Nephron progenitor cell (in vitro differentiated cells): ENCODE measurements around the gene CRIP2.
A peak's percentile ranks its signal among the peaks of the same experiment; 100 is the strongest.

ENCODE experiments used
- DNase-seq: peaks from one replicate; pipeline ENCODE4 v3.0.0; 2021
- H3K27ac Mint-ChIP-seq: 2 replicates; pipeline ENCODE4 v1.8.0; 2021; ENCODE audit warnings: mild to moderate bottlenecking, moderate library complexity, mixed read lengths
- H3K27me3 Mint-ChIP-seq: 2 replicates; pipeline ENCODE4 v1.8.0; 2021; ENCODE audit warnings: mild to moderate bottlenecking, low read depth, mixed read lengths; ENCODE audit not compliant: poor library complexity
- H3K36me3 Mint-ChIP-seq: 2 replicates; pipeline ENCODE4 v1.8.0; 2021; ENCODE audit warnings: low read depth, mixed read lengths
- H3K4me1 Mint-ChIP-seq: 2 replicates; pipeline ENCODE4 v1.8.0; 2021; ENCODE audit warnings: mixed read lengths
- H3K4me3 Mint-ChIP-seq: 2 replicates; pipeline ENCODE4 v1.8.0; 2021; ENCODE audit warnings: mild to moderate bottlenecking, moderate library complexity, mixed read lengths
- H3K9me3 Mint-ChIP-seq: 2 replicates; pipeline ENCODE4 v1.8.0; 2021; ENCODE audit warnings: mild to moderate bottlenecking, moderate library complexity, mixed read lengths
- TF ChIP-seq, protein P1 (sequence below): fragments of 200-600 bp; sonication (generic); IDR thresholded peaks from 2 replicates; pipeline ENCODE4 v1.5.0; 2021; ENCODE audit warnings: antibody characterized with exemption

Gene CRIP2

DNA sequence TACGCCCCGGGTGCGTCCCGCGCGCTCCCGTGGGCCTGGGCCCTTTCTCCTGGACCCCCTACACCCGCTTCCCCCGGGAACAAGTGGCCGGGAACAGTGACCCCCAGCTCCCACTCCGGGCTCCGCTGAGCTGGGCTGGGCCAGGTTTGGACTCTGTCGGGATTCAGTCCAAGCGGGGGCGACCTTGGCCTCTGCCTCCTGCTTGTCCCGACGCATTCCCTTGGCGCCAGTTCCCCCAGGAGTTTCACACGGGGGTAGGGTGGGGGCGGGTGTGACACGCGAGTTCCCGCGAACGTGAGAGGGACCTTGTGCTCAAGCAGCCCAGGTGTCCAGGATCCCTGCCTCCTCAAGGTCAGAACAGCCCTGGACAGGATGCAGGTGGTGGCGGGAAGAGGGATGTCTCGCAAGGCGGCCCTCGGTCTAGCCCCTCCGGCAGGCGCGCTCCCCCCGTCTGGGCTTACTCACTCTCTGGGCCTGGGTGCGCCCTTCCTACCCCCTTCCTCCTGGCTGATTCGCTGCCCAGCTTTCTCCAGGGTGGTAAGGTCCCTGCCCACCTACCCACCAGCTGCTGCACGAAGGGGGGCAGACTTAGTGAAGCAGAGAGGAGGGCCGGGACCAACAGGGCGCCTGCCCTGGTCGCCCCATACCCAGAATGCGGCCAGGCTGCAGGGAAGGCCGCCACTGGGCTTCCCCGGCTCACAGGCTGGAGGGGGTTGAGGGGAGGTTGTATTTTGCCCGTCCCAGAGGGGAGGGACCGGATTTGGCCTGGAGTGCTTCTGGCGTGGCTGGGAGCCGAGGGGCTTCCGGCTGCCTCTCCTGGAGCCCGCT is 862 bp downstream of the CRIP2 start:
- peak; percentile 30 for DNase-seq
- TF ChIP-seq, protein P1, sequence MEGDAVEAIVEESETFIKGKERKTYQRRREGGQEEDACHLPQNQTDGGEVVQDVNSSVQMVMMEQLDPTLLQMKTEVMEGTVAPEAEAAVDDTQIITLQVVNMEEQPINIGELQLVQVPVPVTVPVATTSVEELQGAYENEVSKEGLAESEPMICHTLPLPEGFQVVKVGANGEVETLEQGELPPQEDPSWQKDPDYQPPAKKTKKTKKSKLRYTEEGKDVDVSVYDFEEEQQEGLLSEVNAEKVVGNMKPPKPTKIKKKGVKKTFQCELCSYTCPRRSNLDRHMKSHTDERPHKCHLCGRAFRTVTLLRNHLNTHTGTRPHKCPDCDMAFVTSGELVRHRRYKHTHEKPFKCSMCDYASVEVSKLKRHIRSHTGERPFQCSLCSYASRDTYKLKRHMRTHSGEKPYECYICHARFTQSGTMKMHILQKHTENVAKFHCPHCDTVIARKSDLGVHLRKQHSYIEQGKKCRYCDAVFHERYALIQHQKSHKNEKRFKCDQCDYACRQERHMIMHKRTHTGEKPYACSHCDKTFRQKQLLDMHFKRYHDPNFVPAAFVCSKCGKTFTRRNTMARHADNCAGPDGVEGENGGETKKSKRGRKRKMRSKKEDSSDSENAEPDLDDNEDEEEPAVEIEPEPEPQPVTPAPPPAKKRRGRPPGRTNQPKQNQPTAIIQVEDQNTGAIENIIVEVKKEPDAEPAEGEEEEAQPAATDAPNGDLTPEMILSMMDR, result no peak
- Mint-ChIP-seq H3K4me3 (peak overlapping the region; percentile 70), H3K9me3 (peaks cover 3% of the 10 kb centered on the region), H3K36me3 (no peaks in the 10 kb centered on the region), H3K27me3 (peaks cover 36% of the 10 kb centered on the region), H3K27ac (no peak overlapping the region), H3K4me1 (peaks cover 11% of the 10 kb centered on the region)

DNA sequence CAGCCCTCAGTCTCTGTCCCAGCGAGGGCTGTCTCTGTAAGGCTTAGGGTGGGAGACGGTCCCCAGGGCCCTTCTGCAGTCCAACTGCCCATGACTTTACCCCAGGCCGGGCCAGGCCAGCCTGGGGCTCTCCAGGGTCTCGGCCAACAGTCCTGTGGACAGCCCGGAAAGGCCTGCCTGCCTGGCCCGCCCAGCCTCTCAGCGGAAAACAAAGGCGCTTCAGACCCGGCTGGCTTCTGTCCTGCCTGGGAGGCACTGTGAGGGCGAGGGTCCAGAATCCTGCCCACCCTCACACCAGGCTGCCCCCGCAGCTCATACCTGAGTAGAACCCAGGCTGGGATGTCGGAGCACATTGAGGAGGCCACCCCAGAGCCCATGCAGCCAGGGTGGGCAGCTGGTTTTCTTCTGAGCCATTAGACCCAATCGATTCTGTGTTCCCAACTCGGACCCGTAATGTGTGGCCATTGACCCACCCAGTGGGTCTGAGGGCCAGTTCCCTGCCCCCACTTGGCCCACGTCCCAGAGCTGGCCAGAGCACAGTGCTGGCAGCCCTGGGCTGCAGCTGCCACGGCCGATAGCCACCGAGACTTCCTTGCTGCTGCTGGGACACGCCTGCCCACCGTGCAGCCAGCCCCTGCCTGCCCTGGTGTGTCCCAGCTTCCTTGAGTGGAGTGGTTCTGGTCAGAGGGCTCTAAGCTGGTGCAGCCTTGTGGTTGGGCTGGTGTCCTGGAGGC is 1.6 kb downstream of the CRIP2 start:
- Mint-ChIP-seq H3K27me3 (peaks cover 44% of the 10 kb centered on the region), H3K36me3 (no peaks in the 10 kb centered on the region), H3K27ac (no peak overlapping the region), H3K9me3 (peaks cover 3% of the 10 kb centered on the region), H3K4me3 (peak overlapping the region; percentile 70), H3K4me1 (peaks cover 19% of the 10 kb centered on the region)
- DNase-seq, result no peak
- TF ChIP-seq, protein P1, result no peak

DNA sequence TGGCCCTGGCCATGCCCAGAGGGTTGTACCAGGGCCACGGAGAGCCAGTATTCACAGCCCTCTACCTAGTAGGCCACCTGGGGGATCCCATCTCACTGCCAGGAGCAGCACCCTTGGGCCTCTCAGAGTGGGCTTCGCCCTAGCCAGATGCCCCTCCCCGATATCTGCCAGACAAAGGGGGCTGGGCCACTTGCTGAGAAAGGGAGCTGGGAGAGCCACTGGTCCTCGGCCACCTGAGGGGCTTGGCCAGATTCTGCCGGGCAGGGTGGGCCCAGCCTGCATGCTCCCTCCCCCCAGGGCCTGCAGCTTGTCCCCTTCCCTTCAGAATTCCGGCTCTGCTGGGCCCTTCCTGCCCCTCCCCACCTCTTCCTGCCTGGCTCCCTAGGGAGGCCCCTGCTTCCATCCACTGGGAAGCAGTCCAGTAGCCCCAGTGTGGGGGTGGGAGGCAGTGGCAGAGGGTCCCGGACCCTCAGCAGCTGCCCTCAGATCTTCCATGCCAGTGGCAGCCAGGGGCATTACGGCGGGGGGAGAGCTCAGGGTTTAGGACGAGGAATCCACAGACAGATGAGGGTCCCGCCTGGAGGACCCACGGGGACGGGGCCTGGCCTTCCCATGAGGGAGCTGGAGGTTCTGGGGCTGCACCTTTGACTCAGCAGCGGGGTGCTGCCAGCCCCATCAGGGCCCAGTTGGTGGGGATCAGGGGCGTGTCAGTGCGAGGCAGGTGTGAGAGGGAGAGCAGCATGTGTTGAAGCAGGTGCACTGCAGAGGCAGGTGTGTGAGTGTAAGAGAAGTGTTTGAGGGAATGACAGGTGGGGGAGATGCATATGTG is 2.4 kb downstream of the CRIP2 start:
- Mint-ChIP-seq H3K27me3 (peaks cover 51% of the 10 kb centered on the region), H3K4me1 (peaks cover 24% of the 10 kb centered on the region), H3K27ac (no peak overlapping the region), H3K9me3 (peaks cover 3% of the 10 kb centered on the region), H3K4me3 (peak overlapping the region; percentile 52), H3K36me3 (no peaks in the 10 kb centered on the region)
- DNase-seq, result no peak
- TF ChIP-seq, protein P1, result no peak

DNA sequence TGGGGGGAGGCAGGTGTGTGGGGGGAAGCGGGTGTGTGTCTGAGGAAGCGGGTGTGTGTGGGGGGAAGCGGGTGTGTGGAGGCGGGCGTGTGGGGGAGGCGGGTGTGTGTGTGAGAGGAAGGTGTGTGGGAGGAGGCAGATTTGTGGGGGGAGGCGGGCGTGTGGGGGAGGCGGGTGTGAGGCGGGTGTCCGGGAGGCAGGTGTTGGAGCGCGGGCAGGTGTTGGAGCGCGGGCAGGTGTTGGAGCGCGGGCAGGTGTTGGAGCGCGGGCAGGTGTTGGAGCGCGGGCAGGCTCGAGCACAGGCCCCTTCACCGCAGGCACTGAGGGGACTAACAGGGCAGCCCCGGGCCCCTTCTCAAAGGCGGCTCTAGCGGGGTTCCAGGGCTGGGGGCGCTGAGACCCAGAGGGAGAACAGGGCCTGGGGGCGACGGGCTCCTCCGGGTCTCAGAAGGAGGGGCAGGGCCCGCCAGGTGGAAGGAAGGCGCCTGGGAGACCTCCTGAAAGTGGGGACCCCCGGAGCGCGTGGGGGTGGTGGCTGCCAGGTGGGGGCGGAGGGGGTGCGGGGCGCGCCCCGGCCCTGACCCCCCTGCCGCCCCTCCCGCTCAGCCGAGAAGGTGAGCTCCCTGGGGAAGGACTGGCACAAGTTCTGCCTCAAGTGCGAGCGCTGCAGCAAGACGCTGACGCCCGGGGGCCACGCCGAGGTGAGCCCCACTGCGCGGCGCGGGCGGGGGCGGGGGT is 3.2 kb downstream of the CRIP2 start:
- Mint-ChIP-seq H3K27ac (no peak overlapping the region), H3K36me3 (no peaks in the 10 kb centered on the region), H3K4me1 (peaks cover 30% of the 10 kb centered on the region), H3K27me3 (peaks cover 58% of the 10 kb centered on the region), H3K4me3 (peak overlapping the region; percentile 47), H3K9me3 (peaks cover 3% of the 10 kb centered on the region)
- peak; percentile 23 for DNase-seq
- TF ChIP-seq, protein P1, result no peak

DNA sequence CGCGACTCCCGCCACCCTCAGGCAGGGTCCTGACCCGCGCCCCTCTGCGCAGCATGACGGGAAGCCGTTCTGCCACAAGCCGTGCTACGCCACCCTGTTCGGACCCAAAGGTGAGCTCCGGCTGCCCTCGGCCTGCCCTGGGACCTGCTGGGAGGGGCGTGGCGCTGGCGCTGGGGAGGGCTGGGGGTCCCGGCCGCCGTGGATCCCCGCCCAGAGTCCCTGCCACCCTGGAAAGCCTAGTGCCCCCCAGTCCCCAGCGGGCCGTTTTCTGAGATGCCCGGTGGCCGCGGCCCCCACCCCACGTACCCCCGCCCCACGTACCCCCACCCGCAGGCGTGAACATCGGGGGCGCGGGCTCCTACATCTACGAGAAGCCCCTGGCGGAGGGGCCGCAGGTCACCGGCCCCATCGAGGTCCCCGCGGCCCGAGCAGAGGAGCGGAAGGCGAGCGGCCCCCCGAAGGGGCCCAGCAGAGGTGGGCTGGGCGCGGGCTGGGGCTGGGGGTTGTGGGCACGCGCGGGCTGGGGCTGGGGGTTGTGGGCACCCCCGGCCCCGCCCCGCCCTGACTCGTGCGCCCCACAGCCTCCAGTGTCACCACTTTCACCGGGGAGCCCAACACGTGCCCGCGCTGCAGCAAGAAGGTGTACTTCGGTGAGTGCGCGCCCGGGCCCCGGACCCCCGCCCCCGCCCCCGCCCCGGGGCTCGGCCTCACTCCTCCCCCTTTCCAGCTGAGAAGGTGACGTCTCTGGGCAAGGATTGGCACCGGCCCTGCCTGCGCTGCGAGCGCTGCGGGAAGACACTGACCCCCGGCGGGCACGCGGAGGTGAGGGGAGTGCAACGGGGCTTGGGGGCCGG is 4.0 kb downstream of the CRIP2 start:
- TF ChIP-seq, protein P1, result no peak
- peak; percentile 48 for DNase-seq
- no peak overlapping the region for H3K4me3 Mint-ChIP-seq
- H3K36me3 Mint-ChIP-seq, result no peaks in the 10 kb centered on the region
- H3K9me3 Mint-ChIP-seq, result peaks cover 3% of the 10 kb centered on the region
- no peak overlapping the region for H3K27ac Mint-ChIP-seq
- H3K4me1 Mint-ChIP-seq, result peaks cover 30% of the 10 kb centered on the region
- H3K27me3 Mint-ChIP-seq, result peaks cover 64% of the 10 kb centered on the region
